ENCODE results near the gene PPFIA3.

The PPFIA3 gene

GRCh38 chr19:49188626-49189200, 69.4 kb downstream of the PPFIA3 start:
- no peak for DNase-seq (ENCODE audit: low read depth)
- TF ChIP-seq, protein P1, sequence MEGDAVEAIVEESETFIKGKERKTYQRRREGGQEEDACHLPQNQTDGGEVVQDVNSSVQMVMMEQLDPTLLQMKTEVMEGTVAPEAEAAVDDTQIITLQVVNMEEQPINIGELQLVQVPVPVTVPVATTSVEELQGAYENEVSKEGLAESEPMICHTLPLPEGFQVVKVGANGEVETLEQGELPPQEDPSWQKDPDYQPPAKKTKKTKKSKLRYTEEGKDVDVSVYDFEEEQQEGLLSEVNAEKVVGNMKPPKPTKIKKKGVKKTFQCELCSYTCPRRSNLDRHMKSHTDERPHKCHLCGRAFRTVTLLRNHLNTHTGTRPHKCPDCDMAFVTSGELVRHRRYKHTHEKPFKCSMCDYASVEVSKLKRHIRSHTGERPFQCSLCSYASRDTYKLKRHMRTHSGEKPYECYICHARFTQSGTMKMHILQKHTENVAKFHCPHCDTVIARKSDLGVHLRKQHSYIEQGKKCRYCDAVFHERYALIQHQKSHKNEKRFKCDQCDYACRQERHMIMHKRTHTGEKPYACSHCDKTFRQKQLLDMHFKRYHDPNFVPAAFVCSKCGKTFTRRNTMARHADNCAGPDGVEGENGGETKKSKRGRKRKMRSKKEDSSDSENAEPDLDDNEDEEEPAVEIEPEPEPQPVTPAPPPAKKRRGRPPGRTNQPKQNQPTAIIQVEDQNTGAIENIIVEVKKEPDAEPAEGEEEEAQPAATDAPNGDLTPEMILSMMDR (conservative IDR thresholded peaks at IDR 0.05; ENCODE audit: control insufficient read depth, insufficient read depth, low read depth, low read length): no peak
- H3K4me3 ChIP-seq (ENCODE audit: control insufficient read depth, low read depth, low read length): no peak overlapping the region

DNA sequence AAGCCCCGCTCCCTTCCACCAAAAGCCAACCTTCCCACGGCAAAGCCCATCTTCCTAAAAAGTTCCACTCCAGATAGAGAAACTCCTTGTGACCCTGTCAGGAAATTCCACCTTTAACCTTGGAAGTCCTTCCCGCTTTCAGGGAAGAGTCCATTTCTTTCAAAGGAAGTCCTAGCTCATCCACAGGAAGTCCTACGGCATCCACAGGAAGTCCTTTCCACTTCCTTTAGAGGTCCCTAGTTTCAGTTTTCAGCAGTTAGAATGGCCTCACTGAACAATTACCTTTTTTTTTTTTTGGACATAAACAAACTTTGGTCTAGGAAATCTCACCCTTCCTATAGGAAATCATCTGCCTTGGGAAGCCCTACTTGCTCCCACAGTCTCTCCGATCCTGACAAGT, 69.9 kb downstream of the PPFIA3 start:
- no peak overlapping the region for H3K4me3 ChIP-seq (ENCODE audit: control insufficient read depth, low read depth, low read length)
- DNase-seq (ENCODE audit: low read depth): no peak
- TF ChIP-seq, protein P1 (conservative IDR thresholded peaks at IDR 0.05; ENCODE audit: control insufficient read depth, insufficient read depth, low read depth, low read length): no peak

- H3K4me3 ChIP-seq (ENCODE audit: control insufficient read depth, low read depth, low read length): no peak overlapping the region
- DNase-seq (ENCODE audit: low read depth): no peak
- TF ChIP-seq, protein P1 (conservative IDR thresholded peaks at IDR 0.05; ENCODE audit: control insufficient read depth, insufficient read depth, low read depth, low read length): no peak
Measured at GRCh38 chr19:49190781-49191180, 71.4 kb downstream of the PPFIA3 start.

GRCh38 chr19:49193822-49194394, 74.6 kb downstream of the PPFIA3 start:
- no peak overlapping the region for H3K4me3 ChIP-seq (ENCODE audit: control insufficient read depth, low read depth, low read length)
- no peak for DNase-seq (ENCODE audit: low read depth)
- TF ChIP-seq, protein P1 (conservative IDR thresholded peaks at IDR 0.05; ENCODE audit: control insufficient read depth, insufficient read depth, low read depth, low read length): no peak

GRCh38 chr19:49194408-49194807, 75.1 kb downstream of the PPFIA3 start:
- no peak for DNase-seq (ENCODE audit: low read depth)
- H3K4me3 ChIP-seq (ENCODE audit: control insufficient read depth, low read depth, low read length): no peak overlapping the region
- TF ChIP-seq, protein P1 (conservative IDR thresholded peaks at IDR 0.05; ENCODE audit: control insufficient read depth, insufficient read depth, low read depth, low read length): no peak

- H3K4me3 ChIP-seq (ENCODE audit: control insufficient read depth, low read depth, low read length): no peak overlapping the region
- DNase-seq (ENCODE audit: low read depth): no peak
- TF ChIP-seq, protein P1 (conservative IDR thresholded peaks at IDR 0.05; ENCODE audit: control insufficient read depth, insufficient read depth, low read depth, low read length): no peak
Measured at GRCh38 chr19:49196527-49197240, 77.3 kb downstream of the PPFIA3 start.

Data from fibroblast of mammary gland (primary cell).